ENCODE data around the gene HS3ST6. TPM values are rescaled to one million over a fixed set of nuclear protein-coding genes. Genes with fewer than 3 reads are reported as not detected.

The HS3ST6 gene
- total and polyA plus RNA-seq, 2 of the 13 experiments (the other 11 are each of a cell fraction or from before 2014, with no cell fraction given): not detected

- TF ChIP-seq E2F2 (CRISPR knock-in tag; IDR thresholded peaks at IDR 0.05; ENCODE audit: borderline replicate concordance): no peak
- no peak for TF ChIP-seq HDAC2 (CRISPR knock-in tag; IDR thresholded peaks at IDR 0.05)
- no peak for TF ChIP-seq THAP8 (CRISPR knock-in tag; IDR thresholded peaks at IDR 0.05; ENCODE audit: borderline replicate concordance)
- TF ChIP-seq ZNF598 (CRISPR knock-in tag; IDR thresholded peaks at IDR 0.05; ENCODE audit: borderline replicate concordance): no peak
- TF ChIP-seq SKIL (CRISPR knock-in tag; IDR thresholded peaks at IDR 0.05; ENCODE audit: borderline replicate concordance): no peak
- no peak for TF ChIP-seq ZNF260 (CRISPR knock-in tag; IDR thresholded peaks at IDR 0.05; ENCODE audit: borderline replicate concordance, low read depth)
- TF ChIP-seq ZNF280B (CRISPR knock-in tag; IDR thresholded peaks at IDR 0.05; ENCODE audit: borderline replicate concordance): no peak
- TF ChIP-seq NR1H2 (CRISPR knock-in tag; IDR thresholded peaks at IDR 0.05; ENCODE audit: borderline replicate concordance, low read depth): 0 out of 2 replicates have a peak, but pooled peaks have one; percentile 18
- TF ChIP-seq ZFP41 (CRISPR knock-in tag; IDR thresholded peaks at IDR 0.05; ENCODE audit: borderline replicate concordance): no peak
Observed at GRCh38 chr16:1958715-1959268, 40.6 kb upstream of the HS3ST6 start (continued).
